ENCODE data around the gene C1orf35.

The C1orf35 gene

GRCh38 chr1:228060458-228061190 lies 42.5 kb downstream of the C1orf35 start:
- TF ChIP-seq CTCF (IDR thresholded peaks at IDR 0.05; ENCODE audit: low read depth, low read length): no peak
- TF ChIP-seq EZH2phosphoT487 (IDR thresholded peaks at IDR 0.05; ENCODE audit: low read depth): no peak
- Histone ChIP-seq H4K20me1 (ENCODE audit: insufficient read depth, low read length) (no peaks in the 10 kb centered on the region), H3K27me3 (ENCODE audit: low read depth, low read length) (peaks cover 14% of the 10 kb centered on the region), H3K79me2 (ENCODE audit: low read length) (no peaks in the 10 kb centered on the region), H2AFZ (ENCODE audit: low read depth, low read length) (no peak overlapping the region), H3K9ac (ENCODE audit: low read length) (no peak overlapping the region), H3K4me1 (ENCODE audit: low read length) (no peaks in the 10 kb centered on the region), H3K9me3 (ENCODE audit: insufficient read depth, low read length) (no peaks in the 10 kb centered on the region), H3K36me3 (replicated peaks; ENCODE audit: low read depth, low read length) (no peaks in the 10 kb centered on the region), H3K27ac (ENCODE audit: low read length) (no peak overlapping the region), H3K4me3 (ENCODE audit: low read length) (no peak overlapping the region), H3K4me2 (ENCODE audit: low read length) (no peak overlapping the region)

GRCh38 chr1:228059634-228060457 lies 43.3 kb downstream of the C1orf35 start:
- no peaks in the 10 kb centered on the region for H3K9me3 ChIP-seq (ENCODE audit: insufficient read depth, low read length)
- no peaks in the 10 kb centered on the region for H3K4me1 ChIP-seq (ENCODE audit: low read length)
- H3K27ac ChIP-seq (ENCODE audit: low read length): no peak overlapping the region
- H3K4me2 ChIP-seq (ENCODE audit: low read length): no peak overlapping the region
- no peaks in the 10 kb centered on the region for H3K36me3 ChIP-seq (replicated peaks; ENCODE audit: low read depth, low read length)
- no peak overlapping the region for H3K4me3 ChIP-seq (ENCODE audit: low read length)
- H3K9ac ChIP-seq (ENCODE audit: low read length): no peak overlapping the region
- H2AFZ ChIP-seq (ENCODE audit: low read depth, low read length): no peak overlapping the region
- H4K20me1 ChIP-seq (ENCODE audit: insufficient read depth, low read length): no peaks in the 10 kb centered on the region
- TF ChIP-seq CTCF (IDR thresholded peaks at IDR 0.05; ENCODE audit: low read depth, low read length) (no peak), EZH2phosphoT487 (IDR thresholded peaks at IDR 0.05; ENCODE audit: low read depth) (no peak)
- H3K79me2 ChIP-seq (ENCODE audit: low read length): no peaks in the 10 kb centered on the region
- H3K27me3 ChIP-seq (ENCODE audit: low read depth, low read length): peaks cover 16% of the 10 kb centered on the region

- Histone ChIP-seq H4K20me1 (ENCODE audit: insufficient read depth, low read length) (no peaks in the 10 kb centered on the region), H3K4me3 (ENCODE audit: low read length) (no peak overlapping the region), H2AFZ (ENCODE audit: low read depth, low read length) (no peak overlapping the region), H3K4me1 (ENCODE audit: low read length) (no peaks in the 10 kb centered on the region), H3K79me2 (ENCODE audit: low read length) (no peaks in the 10 kb centered on the region), H3K27ac (ENCODE audit: low read length) (no peak overlapping the region), H3K36me3 (replicated peaks; ENCODE audit: low read depth, low read length) (no peaks in the 10 kb centered on the region), H3K4me2 (ENCODE audit: low read length) (no peak overlapping the region), H3K9me3 (ENCODE audit: insufficient read depth, low read length) (no peaks in the 10 kb centered on the region), H3K27me3 (ENCODE audit: low read depth, low read length) (peaks cover 16% of the 10 kb centered on the region), H3K9ac (ENCODE audit: low read length) (no peak overlapping the region)
- TF ChIP-seq CTCF (IDR thresholded peaks at IDR 0.05; ENCODE audit: low read depth, low read length): no peak
- no peak for TF ChIP-seq EZH2phosphoT487 (IDR thresholded peaks at IDR 0.05; ENCODE audit: low read depth)
Observed at GRCh38 chr1:228058949-228059633, 44.0 kb downstream of the C1orf35 start.
